Liver (tissue), 9 donors: Measurements from ENCODE around the gene RELT. TPM values are rescaled to one million over a fixed set of nuclear protein-coding genes. Genes with fewer than 3 reads are reported as not detected.

Experiments used
- DNase-seq: peaks from one replicate; pipeline ENCODE4 v3.0.0-alpha.2; 2017; ENCODE audit warnings: low spot score
- H3K27ac ChIP-seq, 2 donors: one replicate each; pipeline ENCODE4 v1.7.0; 2013; ENCODE audit warnings: inconsistent platforms in 2 of 2, low read length in 2 of 2, control low read depth in 1 of 2, low read depth in 1 of 2, mild to moderate bottlenecking in 1 of 2
- H3K27me3 ChIP-seq, 4 donors: one replicate each; pipeline versions ENCODE4 v1.6.1 to v1.7.0; 2013; ENCODE audit warnings: low read length in 3 of 4, inconsistent platforms in 1 of 4, mild to moderate bottlenecking in 1 of 4, moderate library complexity in 1 of 4; ENCODE audit not compliant: control insufficient read depth in 4 of 4, insufficient read depth in 4 of 4
- H3K36me3 ChIP-seq, 4 donors: one replicate each; pipeline versions ENCODE4 v1.6.1 to v1.7.0; 2013; ENCODE audit warnings: low read length in 3 of 4, mild to moderate bottlenecking in 3 of 4, low read depth in 1 of 4, moderate library complexity in 1 of 4; ENCODE audit not compliant: control insufficient read depth in 4 of 4, insufficient read depth in 3 of 4
- H3K4me1 ChIP-seq, 4 donors: one replicate each; pipeline versions ENCODE4 v1.6.1 to v1.7.0; 2013; ENCODE audit warnings: low read length in 3 of 4, mild to moderate bottlenecking in 3 of 4, moderate library complexity in 1 of 4; ENCODE audit not compliant: control insufficient read depth in 4 of 4, insufficient read depth in 4 of 4
- H3K4me3 ChIP-seq, 3 donors: one replicate each; pipeline versions ENCODE4 v1.6.1 to v1.7.0; 2013; ENCODE audit warnings: low read length in 3 of 3, control low read depth in 1 of 3, low read depth in 1 of 3, mild to moderate bottlenecking in 1 of 3
- H3K9ac ChIP-seq, 2 donors: one replicate each; pipeline ENCODE4 v1.7.0; 2013; ENCODE audit warnings: low read length in 2 of 2, mild to moderate bottlenecking in 2 of 2, moderate library complexity in 2 of 2, control low read depth in 1 of 2, low read depth in 1 of 2
- H3K9me3 ChIP-seq, 4 donors: one replicate each; pipeline versions ENCODE4 v1.6.1 to v1.7.0; 2013; ENCODE audit warnings: low read length in 3 of 4; ENCODE audit not compliant: control insufficient read depth in 4 of 4
- ATF3 ChIP-seq: IDR thresholded peaks from 2 replicates; pipeline ENCODE4 v1.6.1; 2016; ENCODE audit warnings: antibody characterized with exemption
- CTCF ChIP-seq: fragments of 150-350 bp; IDR thresholded peaks from 2 replicates; pipeline ENCODE4 v1.5.1; 2017; ENCODE audit warnings: improper control_type of control experiment, low read depth, low read length; ENCODE audit not compliant: missing input control
- EGR1 ChIP-seq, 2 donors: IDR thresholded peaks; 2 replicates each; pipeline ENCODE4 v1.6.1; 2016 to 2018; ENCODE audit warnings: antibody characterized with exemption in 2 of 2, low read depth in 2 of 2
- FOXA1 ChIP-seq: IDR thresholded peaks from 2 replicates; pipeline ENCODE4 v1.6.1; 2016; ENCODE audit warnings: antibody characterized with exemption
- FOXA2 ChIP-seq: IDR thresholded peaks from 2 replicates; pipeline ENCODE4 v1.6.1; 2016; ENCODE audit warnings: antibody characterized with exemption
- JUND ChIP-seq, 2 donors: IDR thresholded peaks; 2 replicates each; pipeline ENCODE4 v1.6.1; 2016; ENCODE audit warnings: antibody characterized with exemption in 2 of 2
- RAD21 ChIP-seq, 2 donors: IDR thresholded peaks; 2 replicates each; pipeline ENCODE4 v1.6.1; 2016; ENCODE audit warnings: antibody characterized with exemption in 2 of 2, mild to moderate bottlenecking in 2 of 2
- SP1 ChIP-seq: IDR thresholded peaks from 2 replicates; pipeline ENCODE4 v1.6.1; 2018; ENCODE audit warnings: antibody characterized with exemption, mild to moderate bottlenecking
- WGBS: extraction: QIAGEN DNeasy Blood & Tissue Kit; methylation state at CpG from one replicate; pipeline ENCODE4 v1.1.7; 2013; 5-methylcytosine and 5-hydroxymethylcytosine counted together
- polyA plus RNA-seq, 2 donors: library from polyadenylated mRNA; stranded (reverse) in 1 of 2; unstranded in 1 of 2; fragments of 200-250 nt in 1 of 2; fragments of >200 nt in 1 of 2; fragmentation: Nextera tagmentation in 1 of 2; extraction: Ambion mirVana in 1 of 2; gene quantifications; one replicate each; pipeline versions ENCODE4 v1.2.1 to v1.2.3, GENCODE V29; 2013 to 2015
- total RNA-seq, 2 donors: library from RNA; depleted of rRNA; stranded (reverse); fragments of >200 nt; gene quantifications; one replicate each; pipeline ENCODE4 v1.2.3, GENCODE V29; 2014
- TF ChIP-seq, protein P1 (sequence below): IDR thresholded peaks from 2 replicates; pipeline ENCODE4 v1.6.1; 2016; ENCODE audit warnings: antibody characterized with exemption
- TF ChIP-seq, protein P2 (sequence below): IDR thresholded peaks from 2 replicates; pipeline ENCODE4 v1.6.1; 2016; ENCODE audit warnings: antibody characterized with exemption, mild to moderate bottlenecking
- donor health status: healthy.
- donor health status: healthy.
- donor health status: healthy.
- donor health status: healthy.
- donor health status: healthy.

The RELT gene
- total and polyA plus RNA-seq, 4 donors, result 0.21 to 8.0 (median 2.3) TPM

DNA sequence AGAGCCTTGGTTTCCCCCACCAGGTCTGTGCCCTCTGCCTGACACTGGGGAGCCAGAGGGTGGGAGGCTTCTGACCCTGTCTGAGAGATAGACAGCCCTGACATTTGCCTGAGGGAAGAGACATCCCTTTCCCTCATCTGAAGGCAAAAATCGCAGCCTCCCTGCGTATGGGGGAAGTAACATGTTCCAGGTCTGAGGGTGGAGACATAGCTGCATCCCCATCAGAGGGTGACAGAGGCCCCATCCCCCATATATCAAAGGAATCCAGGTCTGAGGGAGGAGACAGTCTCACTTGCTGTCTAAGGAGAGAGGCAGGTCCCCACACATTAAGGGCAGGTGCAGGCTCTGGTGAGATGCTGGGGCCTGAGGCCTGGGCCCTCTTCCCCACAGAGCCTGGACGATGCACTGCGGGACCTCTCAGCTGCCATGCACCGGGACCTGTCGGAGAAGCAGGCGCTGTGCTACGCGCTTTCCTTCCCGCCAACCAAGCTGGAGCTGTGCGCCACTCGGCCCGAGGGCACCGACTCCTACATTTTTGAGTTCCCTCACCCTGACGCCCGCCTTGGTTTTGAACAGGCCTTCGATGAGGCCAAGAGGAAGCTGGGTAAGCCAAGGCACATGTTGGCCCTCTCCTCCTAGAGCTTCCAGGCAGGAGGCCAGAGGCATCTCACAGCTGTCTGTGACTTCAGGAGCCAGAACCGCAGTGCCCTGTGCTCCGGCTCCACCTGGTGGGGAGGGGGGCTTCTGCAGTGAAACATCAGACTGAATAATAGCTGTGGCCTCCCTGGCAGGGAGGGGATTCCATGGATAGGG, 16.1 kb upstream of the RELT start:
- H3K36me3 ChIP-seq, result no peaks in the 10 kb centered on the region
- no peaks in the 10 kb centered on the region for H3K27me3 ChIP-seq
- H3K9ac ChIP-seq, result no peak overlapping the region
- no peaks in the 10 kb centered on the region for H3K9me3 ChIP-seq
- no peaks in the 10 kb centered on the region for H3K4me1 ChIP-seq
- no peak for DNase-seq
- TF ChIP-seq RAD21 (IDR thresholded peaks at IDR 0.05) (peak in 1 of 2 donors; percentile 52), CTCF (peak; percentile 21), ATF3 (no peak)
- 92% methylated on average over 19 of the region's 19 CpGs for WGBS
- H3K4me3 ChIP-seq, result no peak overlapping the region
- H3K27ac ChIP-seq, result no peak overlapping the region

GRCh38 chr11:73360743-73361369, 15.3 kb upstream of the RELT start:
- no peaks in the 10 kb centered on the region for H3K36me3 ChIP-seq
- WGBS, result 92% methylated on average over 8 of the region's 8 CpGs
- H3K27me3 ChIP-seq, result no peaks in the 10 kb centered on the region
- H3K27ac ChIP-seq, result no peak overlapping the region
- TF ChIP-seq SP1 (no peak), RAD21 (IDR thresholded peaks at IDR 0.05) (no peak), FOXA1 (no peak), EGR1 (IDR thresholded peaks at IDR 0.05; ENCODE audit: low read depth in 2 of 2) (no peak), FOXA2 (no peak), JUND (IDR thresholded peaks at IDR 0.05) (no peak)
- TF ChIP-seq, protein P1, sequence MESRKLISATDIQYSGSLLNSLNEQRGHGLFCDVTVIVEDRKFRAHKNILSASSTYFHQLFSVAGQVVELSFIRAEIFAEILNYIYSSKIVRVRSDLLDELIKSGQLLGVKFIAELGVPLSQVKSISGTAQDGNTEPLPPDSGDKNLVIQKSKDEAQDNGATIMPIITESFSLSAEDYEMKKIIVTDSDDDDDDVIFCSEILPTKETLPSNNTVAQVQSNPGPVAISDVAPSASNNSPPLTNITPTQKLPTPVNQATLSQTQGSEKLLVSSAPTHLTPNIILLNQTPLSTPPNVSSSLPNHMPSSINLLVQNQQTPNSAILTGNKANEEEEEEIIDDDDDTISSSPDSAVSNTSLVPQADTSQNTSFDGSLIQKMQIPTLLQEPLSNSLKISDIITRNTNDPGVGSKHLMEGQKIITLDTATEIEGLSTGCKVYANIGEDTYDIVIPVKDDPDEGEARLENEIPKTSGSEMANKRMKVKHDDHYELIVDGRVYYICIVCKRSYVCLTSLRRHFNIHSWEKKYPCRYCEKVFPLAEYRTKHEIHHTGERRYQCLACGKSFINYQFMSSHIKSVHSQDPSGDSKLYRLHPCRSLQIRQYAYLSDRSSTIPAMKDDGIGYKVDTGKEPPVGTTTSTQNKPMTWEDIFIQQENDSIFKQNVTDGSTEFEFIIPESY, result no peak
- TF ChIP-seq, protein P2, sequence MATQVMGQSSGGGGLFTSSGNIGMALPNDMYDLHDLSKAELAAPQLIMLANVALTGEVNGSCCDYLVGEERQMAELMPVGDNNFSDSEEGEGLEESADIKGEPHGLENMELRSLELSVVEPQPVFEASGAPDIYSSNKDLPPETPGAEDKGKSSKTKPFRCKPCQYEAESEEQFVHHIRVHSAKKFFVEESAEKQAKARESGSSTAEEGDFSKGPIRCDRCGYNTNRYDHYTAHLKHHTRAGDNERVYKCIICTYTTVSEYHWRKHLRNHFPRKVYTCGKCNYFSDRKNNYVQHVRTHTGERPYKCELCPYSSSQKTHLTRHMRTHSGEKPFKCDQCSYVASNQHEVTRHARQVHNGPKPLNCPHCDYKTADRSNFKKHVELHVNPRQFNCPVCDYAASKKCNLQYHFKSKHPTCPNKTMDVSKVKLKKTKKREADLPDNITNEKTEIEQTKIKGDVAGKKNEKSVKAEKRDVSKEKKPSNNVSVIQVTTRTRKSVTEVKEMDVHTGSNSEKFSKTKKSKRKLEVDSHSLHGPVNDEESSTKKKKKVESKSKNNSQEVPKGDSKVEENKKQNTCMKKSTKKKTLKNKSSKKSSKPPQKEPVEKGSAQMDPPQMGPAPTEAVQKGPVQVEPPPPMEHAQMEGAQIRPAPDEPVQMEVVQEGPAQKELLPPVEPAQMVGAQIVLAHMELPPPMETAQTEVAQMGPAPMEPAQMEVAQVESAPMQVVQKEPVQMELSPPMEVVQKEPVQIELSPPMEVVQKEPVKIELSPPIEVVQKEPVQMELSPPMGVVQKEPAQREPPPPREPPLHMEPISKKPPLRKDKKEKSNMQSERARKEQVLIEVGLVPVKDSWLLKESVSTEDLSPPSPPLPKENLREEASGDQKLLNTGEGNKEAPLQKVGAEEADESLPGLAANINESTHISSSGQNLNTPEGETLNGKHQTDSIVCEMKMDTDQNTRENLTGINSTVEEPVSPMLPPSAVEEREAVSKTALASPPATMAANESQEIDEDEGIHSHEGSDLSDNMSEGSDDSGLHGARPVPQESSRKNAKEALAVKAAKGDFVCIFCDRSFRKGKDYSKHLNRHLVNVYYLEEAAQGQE, result no peak
- no peaks in the 10 kb centered on the region for H3K9me3 ChIP-seq
- DNase-seq, result no peak
- H3K4me3 ChIP-seq, result no peak overlapping the region
- no peak overlapping the region for H3K9ac ChIP-seq
- H3K4me1 ChIP-seq, result no peaks in the 10 kb centered on the region
